Peyer's patch (tissue), 4 donors: ENCODE results near the gene SYCE3. TPM values are rescaled to one million over a fixed set of nuclear protein-coding genes. Genes with fewer than 3 reads are reported as not detected.

Experiments used
- DNase-seq, 3 donors: peaks; one replicate each; pipeline ENCODE4 v3.0.0-alpha.2; 2017 to 2019
- H3K27ac ChIP-seq, 4 donors: fragments of 200-600 bp; sonication (generic); one replicate each; pipeline ENCODE4 v1.5.1; 2016 to 2019
- H3K27me3 ChIP-seq, 2 donors: fragments of 200-600 bp; sonication (generic); one replicate each; pipeline ENCODE4 v1.5.1; 2019
- H3K36me3 ChIP-seq, 3 donors: fragments of 200-600 bp; sonication (generic); one replicate each; pipeline ENCODE4 v1.5.1; 2016 to 2019
- H3K4me1 ChIP-seq, 4 donors: fragments of 200-600 bp; sonication (generic); one replicate each; pipeline ENCODE4 v1.5.1; 2016 to 2019
- H3K4me3 ChIP-seq, 4 donors: fragments of 200-600 bp; sonication (generic); 1 replicate in 3 of 4; 2 replicates in 1 of 4; pipeline ENCODE4 v1.5.1; 2016 to 2019; ENCODE audit warnings: mild to moderate bottlenecking in 1 of 4
- H3K9me3 ChIP-seq, 4 donors: fragments of 200-600 bp; sonication (generic); one replicate each; pipeline ENCODE4 v1.5.1; 2016 to 2019; ENCODE audit warnings: mild to moderate bottlenecking in 1 of 4
- POLR2A ChIP-seq, 2 donors: fragments of 450-650 bp; IDR thresholded peaks; one replicate each; pipeline ENCODE4 v1.5.1; 2017; ENCODE audit warnings: antibody characterized with exemption in 2 of 2, mild to moderate bottlenecking in 2 of 2, moderate library complexity in 2 of 2
- total RNA-seq, 4 donors: library from RNA; depleted of rRNA; stranded (reverse); fragments of >200 nt; gene quantifications; one replicate each; pipeline ENCODE4 v1.1.0, GENCODE V29; 2016
- TF ChIP-seq, protein P1 (sequence below), 6 experiments: fragments of 450-650 bp in 4 of 6; fragments of 200-600 bp in 2 of 6; sonication (generic) in 1 of 6; IDR thresholded peaks; one replicate each; pipeline ENCODE4 v1.5.1; 2017 to 2019; ENCODE audit warnings: antibody characterized with exemption in 6 of 6, mild to moderate bottlenecking in 3 of 6, moderate library complexity in 1 of 6

The SYCE3 gene
- total RNA-seq, 4 donors from 2014 or later: not detected

DNA sequence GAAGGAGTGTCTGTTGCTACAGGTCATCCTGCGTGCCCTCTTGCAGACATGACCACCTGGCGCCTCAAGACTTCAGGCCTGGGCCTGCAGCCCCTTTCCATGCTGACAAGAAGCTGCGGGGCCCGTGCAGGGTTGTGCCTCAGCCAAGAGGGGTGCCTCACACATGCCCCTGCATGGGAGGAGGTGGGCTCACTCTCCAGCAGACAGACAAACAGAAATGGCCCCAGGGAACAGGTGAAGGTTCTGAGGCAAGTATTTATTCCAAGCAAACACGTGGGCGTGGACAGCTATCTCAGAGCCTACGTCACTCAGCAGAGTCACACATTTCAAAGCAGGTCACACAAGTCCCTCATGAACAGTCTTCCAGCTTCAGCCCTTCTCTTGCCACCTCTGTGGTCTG lies 5.9 kb upstream of the SYCE3 start:
- Histone ChIP-seq H3K9me3 (no peaks in the 10 kb centered on the region), H3K36me3 (peaks cover 0 to 31% (median 0%) of the 10 kb centered on the region in 3 donors), H3K4me1 (peaks cover 0 to 4% (median under 1%) of the 10 kb centered on the region in 4 donors), H3K27ac (no peak overlapping the region), H3K27me3 (no peaks in the 10 kb centered on the region), H3K4me3 (no peak overlapping the region)
- TF ChIP-seq POLR2A (IDR thresholded peaks at IDR 0.05): no peak
- DNase-seq: peak in 1 of 3 donors; percentile 54

DNA sequence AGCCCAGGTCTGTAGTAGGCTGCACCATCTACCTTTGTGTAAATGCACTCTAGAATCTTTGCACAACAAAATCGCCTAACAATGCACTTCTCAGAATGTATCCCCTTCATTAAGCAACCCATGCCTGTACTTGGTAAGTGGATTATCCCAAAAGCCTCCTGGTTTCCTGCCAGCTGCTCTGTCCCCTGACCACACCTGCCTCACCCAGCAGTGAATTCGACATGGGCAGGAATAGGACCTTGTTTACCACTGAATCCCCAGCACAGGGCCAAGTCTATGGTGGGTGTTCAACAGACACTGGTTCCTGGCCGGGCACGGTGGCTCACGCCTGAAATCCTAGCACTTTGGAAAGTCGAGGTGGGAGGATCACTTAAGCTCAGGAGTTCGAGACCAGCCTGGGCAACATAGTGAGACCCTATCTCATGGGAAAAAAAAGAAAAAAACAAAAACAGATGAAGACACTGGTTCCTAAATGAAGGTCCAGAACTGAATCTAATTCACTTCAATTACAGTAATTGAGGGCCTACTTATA lies 5.1 kb upstream of the SYCE3 start:
- Histone ChIP-seq H3K36me3 (peaks cover 0 to 31% (median 0%) of the 10 kb centered on the region in 3 donors), H3K27me3 (no peaks in the 10 kb centered on the region), H3K4me1 (peaks cover 0 to 8% (median 6%) of the 10 kb centered on the region in 4 donors), H3K4me3 (no peak overlapping the region), H3K27ac (no peak overlapping the region), H3K9me3 (no peaks in the 10 kb centered on the region)
- no peak for DNase-seq
- TF ChIP-seq, protein P1, sequence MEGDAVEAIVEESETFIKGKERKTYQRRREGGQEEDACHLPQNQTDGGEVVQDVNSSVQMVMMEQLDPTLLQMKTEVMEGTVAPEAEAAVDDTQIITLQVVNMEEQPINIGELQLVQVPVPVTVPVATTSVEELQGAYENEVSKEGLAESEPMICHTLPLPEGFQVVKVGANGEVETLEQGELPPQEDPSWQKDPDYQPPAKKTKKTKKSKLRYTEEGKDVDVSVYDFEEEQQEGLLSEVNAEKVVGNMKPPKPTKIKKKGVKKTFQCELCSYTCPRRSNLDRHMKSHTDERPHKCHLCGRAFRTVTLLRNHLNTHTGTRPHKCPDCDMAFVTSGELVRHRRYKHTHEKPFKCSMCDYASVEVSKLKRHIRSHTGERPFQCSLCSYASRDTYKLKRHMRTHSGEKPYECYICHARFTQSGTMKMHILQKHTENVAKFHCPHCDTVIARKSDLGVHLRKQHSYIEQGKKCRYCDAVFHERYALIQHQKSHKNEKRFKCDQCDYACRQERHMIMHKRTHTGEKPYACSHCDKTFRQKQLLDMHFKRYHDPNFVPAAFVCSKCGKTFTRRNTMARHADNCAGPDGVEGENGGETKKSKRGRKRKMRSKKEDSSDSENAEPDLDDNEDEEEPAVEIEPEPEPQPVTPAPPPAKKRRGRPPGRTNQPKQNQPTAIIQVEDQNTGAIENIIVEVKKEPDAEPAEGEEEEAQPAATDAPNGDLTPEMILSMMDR (IDR thresholded peaks at IDR 0.05): no peak

DNA sequence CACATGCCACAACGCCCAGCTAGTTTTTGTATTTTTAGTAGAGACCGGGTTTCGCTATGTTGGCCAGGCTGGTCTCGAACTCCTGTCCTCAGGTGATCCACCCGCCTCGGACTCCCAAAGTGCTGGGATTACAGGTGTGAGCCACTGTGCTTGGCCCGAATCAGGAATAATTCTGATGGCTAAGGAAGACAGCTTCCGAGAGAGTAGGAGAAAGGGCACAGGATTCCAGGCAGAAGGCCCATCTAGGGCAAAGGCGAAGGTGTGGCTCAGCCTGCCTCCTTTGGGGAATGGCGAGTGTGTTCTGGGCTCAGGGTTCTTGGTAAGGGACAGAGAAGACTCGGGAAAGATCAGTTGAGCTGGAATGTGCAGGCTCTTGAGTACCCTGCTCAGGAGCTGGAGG lies 1.6 kb upstream of the SYCE3 start:
- Histone ChIP-seq H3K27ac (peak overlapping the region in 1 of 4 donors; percentile 78), H3K27me3 (no peaks in the 10 kb centered on the region), H3K9me3 (no peaks in the 10 kb centered on the region), H3K4me3 (no peak overlapping the region), H3K36me3 (peaks cover 0 to 4% (median 0%) of the 10 kb centered on the region in 3 donors), H3K4me1 (peaks cover 0 to 8% (median 6%) of the 10 kb centered on the region in 4 donors)
- no peak for DNase-seq
- TF ChIP-seq, protein P1 (IDR thresholded peaks at IDR 0.05): no peak
- no peak for TF ChIP-seq POLR2A (IDR thresholded peaks at IDR 0.05)

DNA sequence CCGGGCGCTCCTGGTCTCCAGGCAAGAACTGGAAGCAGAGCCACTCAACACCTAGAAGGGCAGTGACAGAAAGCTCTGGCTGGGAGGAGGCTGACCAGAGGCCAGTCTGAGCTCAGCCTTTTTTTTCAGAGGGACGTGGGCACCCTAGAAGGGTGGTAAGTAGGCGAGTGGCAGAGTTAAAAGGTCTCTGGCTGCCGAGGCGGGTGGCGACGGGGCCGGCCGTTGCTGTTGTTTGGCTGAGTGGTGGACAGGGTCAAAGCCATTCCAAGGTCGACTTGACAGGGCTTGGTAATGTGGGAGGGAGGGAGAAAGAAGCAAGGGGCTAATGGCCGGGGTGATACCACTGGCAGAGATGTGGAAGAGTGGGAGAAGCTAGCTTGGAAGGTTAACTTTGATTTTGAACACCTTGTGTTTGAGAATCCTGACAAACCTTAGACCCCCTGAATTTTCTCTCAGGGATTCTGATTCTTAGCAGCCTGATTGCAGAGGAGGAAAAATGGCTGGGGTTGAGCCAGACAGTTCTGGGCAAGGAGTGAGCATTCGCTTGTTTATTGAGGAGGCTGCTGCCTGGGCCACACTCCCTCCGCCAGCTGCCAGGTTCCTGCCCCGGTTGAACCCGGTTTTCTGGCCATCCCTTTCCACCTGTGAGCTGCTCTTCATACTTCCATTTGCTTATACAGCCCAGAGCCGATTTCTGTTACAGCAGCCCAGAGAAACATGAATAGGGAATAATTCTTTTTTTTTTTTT lies 868 bp upstream of the SYCE3 start:
- Histone ChIP-seq H3K27ac (peak overlapping the region; percentile 66 to 84 (median 74)), H3K4me3 (peak overlapping the region; percentile 45 to 66 (median 60)), H3K4me1 (peaks cover 0 to 8% (median 6%) of the 10 kb centered on the region in 4 donors), H3K36me3 (peaks cover 0 to 4% (median 0%) of the 10 kb centered on the region in 3 donors), H3K27me3 (no peaks in the 10 kb centered on the region), H3K9me3 (no peaks in the 10 kb centered on the region)
- no peak for TF ChIP-seq POLR2A (IDR thresholded peaks at IDR 0.05)
- TF ChIP-seq, protein P1 (IDR thresholded peaks at IDR 0.05): no peak
- DNase-seq: no peak

DNA sequence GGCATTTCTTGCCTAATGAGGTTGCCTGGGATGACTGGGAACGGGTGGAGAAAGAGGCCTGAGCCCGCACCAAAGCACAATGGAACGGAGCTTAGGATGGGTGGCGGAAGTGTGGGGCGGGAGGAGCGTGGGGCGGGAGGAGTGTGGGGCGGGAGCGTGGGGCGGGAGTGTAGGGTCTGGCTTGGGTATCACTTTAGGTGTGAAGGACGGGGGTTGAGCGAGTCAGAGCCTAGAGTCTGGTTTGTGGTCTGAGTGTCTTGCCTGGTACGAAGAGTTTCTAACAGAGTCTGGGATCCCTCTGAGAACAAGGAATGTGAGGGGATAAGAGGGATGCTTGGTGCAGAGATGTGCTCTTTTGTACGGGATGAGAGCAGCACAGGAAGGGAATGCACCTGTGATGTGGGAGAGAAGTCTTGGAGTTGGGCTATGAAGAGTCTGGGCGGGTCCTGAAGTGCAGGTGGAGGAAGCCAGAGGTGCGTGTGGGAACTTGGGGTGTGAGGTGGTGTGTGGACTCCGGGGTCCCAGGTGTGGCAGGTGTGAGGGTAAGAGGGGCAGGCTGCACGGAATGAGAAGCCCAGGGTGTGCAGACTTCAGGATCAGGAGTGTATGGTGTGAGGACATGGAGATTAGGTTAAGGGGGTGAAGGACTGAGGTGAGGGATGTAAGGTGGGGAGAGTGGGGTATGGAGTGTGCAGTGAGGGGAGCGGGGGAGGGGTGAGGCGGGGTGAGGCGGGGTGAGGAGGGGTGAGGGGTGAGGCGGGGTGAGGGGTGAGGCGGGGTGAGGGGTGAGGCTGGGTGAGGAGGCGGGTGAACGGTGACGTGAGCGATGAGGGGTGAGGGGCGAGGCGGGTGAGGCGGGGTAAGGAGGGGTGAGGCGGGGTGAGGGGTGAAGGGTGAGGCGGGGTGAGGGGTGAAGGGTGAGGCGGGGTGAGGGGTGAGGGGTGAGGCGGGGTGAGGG lies 1.0 kb downstream of the SYCE3 start:
- Histone ChIP-seq H3K9me3 (no peaks in the 10 kb centered on the region), H3K36me3 (no peaks in the 10 kb centered on the region), H3K4me1 (peaks cover 0 to 8% (median 6%) of the 10 kb centered on the region in 4 donors), H3K27ac (no peak overlapping the region), H3K27me3 (no peaks in the 10 kb centered on the region), H3K4me3 (no peak overlapping the region)
- TF ChIP-seq, protein P1 (IDR thresholded peaks at IDR 0.05): no peak
- TF ChIP-seq POLR2A (IDR thresholded peaks at IDR 0.05): no peak
- no peak for DNase-seq
